ENCODE results near the gene OGA.

The OGA gene

GRCh38 chr10:101818119-101818871 lies at the start of gene OGA:
Gene OGA, minus strand, starts transcription at chr10:101818444. Its CDS starts 422 bp downstream, at chr10:101818022.
- Mint-ChIP-seq H3K36me3 (ENCODE audit: low read depth) (peaks cover 27% of the 10 kb centered on the region), H3K4me3 (peak within 1 kb of the TSS; percentile 90), H3K4me1 (ENCODE audit: low read depth) (peaks cover 48% of the 10 kb centered on the region), H3K27me3 (no peaks in the 10 kb centered on the region), H3K9me3 (no peaks in the 10 kb centered on the region), H3K27ac (peak within 1 kb of the TSS; percentile 98)

GRCh38 chr10:101867931-101868330 lies 49.7 kb upstream of the OGA start:
- Mint-ChIP-seq H3K27ac (no peak overlapping the region), H3K27me3 (no peaks in the 10 kb centered on the region), H3K4me3 (no peak overlapping the region), H3K4me1 (ENCODE audit: low read depth) (no peaks in the 10 kb centered on the region), H3K9me3 (peaks cover 9% of the 10 kb centered on the region), H3K36me3 (ENCODE audit: low read depth) (peaks cover 17% of the 10 kb centered on the region)

- H3K9me3 Mint-ChIP-seq = peaks cover 6% of the 10 kb centered on the region
- H3K27me3 Mint-ChIP-seq = no peaks in the 10 kb centered on the region
- no peak overlapping the region for H3K27ac Mint-ChIP-seq
- H3K36me3 Mint-ChIP-seq (ENCODE audit: low read depth) = peaks cover 31% of the 10 kb centered on the region
- no peaks in the 10 kb centered on the region for H3K4me1 Mint-ChIP-seq (ENCODE audit: low read depth)
- H3K4me3 Mint-ChIP-seq = no peak overlapping the region
These were observed 41.3 kb upstream of the OGA start for GRCh38 chr10:101859530-101859929.

- H3K9me3 Mint-ChIP-seq = peaks cover 6% of the 10 kb centered on the region
- H3K36me3 Mint-ChIP-seq (ENCODE audit: low read depth) = peaks cover 25% of the 10 kb centered on the region
- H3K27me3 Mint-ChIP-seq = no peaks in the 10 kb centered on the region
- H3K4me3 Mint-ChIP-seq = no peak overlapping the region
- no peak overlapping the region for H3K27ac Mint-ChIP-seq
- H3K4me1 Mint-ChIP-seq (ENCODE audit: low read depth) = no peaks in the 10 kb centered on the region
These were observed 40.7 kb upstream of the OGA start for GRCh38 chr10:101858723-101859500.

- Mint-ChIP-seq H3K27me3 (no peaks in the 10 kb centered on the region), H3K36me3 (ENCODE audit: low read depth) (peaks cover 24% of the 10 kb centered on the region), H3K9me3 (peaks cover 6% of the 10 kb centered on the region), H3K4me1 (ENCODE audit: low read depth) (no peaks in the 10 kb centered on the region), H3K27ac (no peak overlapping the region), H3K4me3 (no peak overlapping the region)
These were observed 39.7 kb upstream of the OGA start for GRCh38 chr10:101857802-101858476.

- H3K9me3 Mint-ChIP-seq = peaks cover 6% of the 10 kb centered on the region
- H3K27ac Mint-ChIP-seq = no peak overlapping the region
- no peaks in the 10 kb centered on the region for H3K4me1 Mint-ChIP-seq (ENCODE audit: low read depth)
- peaks cover 17% of the 10 kb centered on the region for H3K36me3 Mint-ChIP-seq (ENCODE audit: low read depth)
- no peaks in the 10 kb centered on the region for H3K27me3 Mint-ChIP-seq
- no peak overlapping the region for H3K4me3 Mint-ChIP-seq
These were observed 38.4 kb upstream of the OGA start for GRCh38 chr10:101856626-101857025.

- Mint-ChIP-seq H3K27me3 (no peaks in the 10 kb centered on the region), H3K27ac (no peak overlapping the region), H3K36me3 (ENCODE audit: low read depth) (peaks cover 7% of the 10 kb centered on the region), H3K9me3 (no peaks in the 10 kb centered on the region), H3K4me3 (no peak overlapping the region), H3K4me1 (ENCODE audit: low read depth) (no peaks in the 10 kb centered on the region)
These were observed 33.3 kb upstream of the OGA start for GRCh38 chr10:101851411-101852116.

GRCh38 chr10:101850749-101851148 lies 32.5 kb upstream of the OGA start:
- peaks cover 7% of the 10 kb centered on the region for H3K36me3 Mint-ChIP-seq (ENCODE audit: low read depth)
- H3K27ac Mint-ChIP-seq = no peak overlapping the region
- H3K9me3 Mint-ChIP-seq = no peaks in the 10 kb centered on the region
- H3K4me1 Mint-ChIP-seq (ENCODE audit: low read depth) = no peaks in the 10 kb centered on the region
- H3K4me3 Mint-ChIP-seq = no peak overlapping the region
- H3K27me3 Mint-ChIP-seq = no peaks in the 10 kb centered on the region

- Mint-ChIP-seq H3K4me3 (no peak overlapping the region), H3K4me1 (ENCODE audit: low read depth) (peaks cover 6% of the 10 kb centered on the region), H3K9me3 (no peaks in the 10 kb centered on the region), H3K36me3 (ENCODE audit: low read depth) (peaks cover 7% of the 10 kb centered on the region), H3K27me3 (peaks cover 5% of the 10 kb centered on the region), H3K27ac (no peak overlapping the region)
These were observed 30.7 kb upstream of the OGA start for GRCh38 chr10:101848894-101849351.

- H3K9me3 Mint-ChIP-seq = no peaks in the 10 kb centered on the region
- no peak overlapping the region for H3K27ac Mint-ChIP-seq
- no peak overlapping the region for H3K4me3 Mint-ChIP-seq
- H3K36me3 Mint-ChIP-seq (ENCODE audit: low read depth) = peaks cover 7% of the 10 kb centered on the region
- peaks cover 5% of the 10 kb centered on the region for H3K27me3 Mint-ChIP-seq
- peaks cover 9% of the 10 kb centered on the region for H3K4me1 Mint-ChIP-seq (ENCODE audit: low read depth)
These were observed 30.2 kb upstream of the OGA start for GRCh38 chr10:101848408-101848807.

GRCh38 chr10:101845893-101846292 lies 27.6 kb upstream of the OGA start:
- Mint-ChIP-seq H3K4me1 (ENCODE audit: low read depth) (peaks cover 26% of the 10 kb centered on the region), H3K4me3 (no peak overlapping the region), H3K27me3 (peaks cover 15% of the 10 kb centered on the region), H3K9me3 (no peaks in the 10 kb centered on the region), H3K27ac (no peak overlapping the region), H3K36me3 (ENCODE audit: low read depth) (peaks cover 3% of the 10 kb centered on the region)

GRCh38 chr10:101843032-101844021 lies 25.1 kb upstream of the OGA start, which contains the start of gene KCNIP2:
Gene KCNIP2, minus strand, starts transcription at chr10:101843800. Its CDS starts 232 bp downstream, at chr10:101843568.
- peak within 1 kb of the TSS; percentile 63 for H3K4me3 Mint-ChIP-seq
- H3K27ac Mint-ChIP-seq = peak within 1 kb of the TSS; percentile 9
- no peaks in the 10 kb centered on the region for H3K9me3 Mint-ChIP-seq
- peaks cover 44% of the 10 kb centered on the region for H3K4me1 Mint-ChIP-seq (ENCODE audit: low read depth)
- H3K36me3 Mint-ChIP-seq (ENCODE audit: low read depth) = no peaks in the 10 kb centered on the region
- H3K27me3 Mint-ChIP-seq = peaks cover 15% of the 10 kb centered on the region

GRCh38 chr10:101841826-101842225 lies 23.6 kb upstream of the OGA start:
- Mint-ChIP-seq H3K27me3 (peaks cover 15% of the 10 kb centered on the region), H3K36me3 (ENCODE audit: low read depth) (no peaks in the 10 kb centered on the region), H3K9me3 (no peaks in the 10 kb centered on the region), H3K4me1 (ENCODE audit: low read depth) (peaks cover 44% of the 10 kb centered on the region), H3K27ac (no peak overlapping the region), H3K4me3 (no peak overlapping the region)

Measured in stimulated activated naive CD8-positive, alpha-beta T cell treated with anti-CD3 and anti-CD28 coated beads, Interleukin-15, Interleukin-2, amounts not matched to agents 100 ng/mL and 50 ng/mL, for 24 hours (primary cell).